Measurements from ENCODE around the gene FN3K.

The FN3K gene

GRCh38 chr17:82722341-82723013 is 12.9 kb upstream of the FN3K start:
- H3K4me3 ChIP-seq (ENCODE audit: low read length): no peak overlapping the region
- H3K36me3 ChIP-seq (ENCODE audit: insufficient read depth, low read length): peaks cover 49% of the 10 kb centered on the region
- H3K27ac ChIP-seq (ENCODE audit: low read depth, low read length): no peak overlapping the region
- no peaks in the 10 kb centered on the region for H3K4me1 ChIP-seq (ENCODE audit: insufficient read depth, low read length)
- H3K9ac ChIP-seq (ENCODE audit: low read depth, low read length): no peak overlapping the region
- H3K27me3 ChIP-seq (ENCODE audit: insufficient read depth, low read length): no peaks in the 10 kb centered on the region
- 93% methylated on average over 19 of the region's 19 CpGs for WGBS
- H3K9me3 ChIP-seq (ENCODE audit: insufficient read depth, low read depth, low read length): no peaks in the 10 kb centered on the region

- Histone ChIP-seq H3K4me3 (ENCODE audit: low read length) (no peak overlapping the region), H3K36me3 (ENCODE audit: insufficient read depth, low read length) (peaks cover 54% of the 10 kb centered on the region), H3K27ac (ENCODE audit: low read depth, low read length) (no peak overlapping the region), H3K9ac (ENCODE audit: low read depth, low read length) (no peak overlapping the region), H3K27me3 (ENCODE audit: insufficient read depth, low read length) (no peaks in the 10 kb centered on the region), H3K4me1 (ENCODE audit: insufficient read depth, low read length) (no peaks in the 10 kb centered on the region), H3K9me3 (ENCODE audit: insufficient read depth, low read depth, low read length) (no peaks in the 10 kb centered on the region)
- WGBS: 95% methylated on average over 26 of the region's 26 CpGs
Measured at GRCh38 chr17:82723169-82723807, 12.1 kb upstream of the FN3K start.

- no peak overlapping the region for H3K27ac ChIP-seq (ENCODE audit: low read depth, low read length)
- 95% methylated on average over 10 of the region's 10 CpGs for WGBS
- H3K9me3 ChIP-seq (ENCODE audit: insufficient read depth, low read depth, low read length): no peaks in the 10 kb centered on the region
- no peaks in the 10 kb centered on the region for H3K4me1 ChIP-seq (ENCODE audit: insufficient read depth, low read length)
- no peaks in the 10 kb centered on the region for H3K27me3 ChIP-seq (ENCODE audit: insufficient read depth, low read length)
- no peak overlapping the region for H3K4me3 ChIP-seq (ENCODE audit: low read length)
- peaks cover 33% of the 10 kb centered on the region for H3K36me3 ChIP-seq (ENCODE audit: insufficient read depth, low read length)
- no peak overlapping the region for H3K9ac ChIP-seq (ENCODE audit: low read depth, low read length)
Measured at GRCh38 chr17:82726427-82726826, 9.0 kb upstream of the FN3K start.

- H3K36me3 ChIP-seq (ENCODE audit: insufficient read depth, low read length): peaks cover 24% of the 10 kb centered on the region
Measured at GRCh38 chr17:82729479-82730260, 5.7 kb upstream of the FN3K start.

GRCh38 chr17:82732118-82732743 is 3.2 kb upstream of the FN3K start:
- Histone ChIP-seq H3K9me3 (ENCODE audit: insufficient read depth, low read depth, low read length) (peaks cover 7% of the 10 kb centered on the region; the same call in 1 of the 2 replicates), H3K4me1 (ENCODE audit: insufficient read depth, low read length) (no peaks in the 10 kb centered on the region), H3K27me3 (ENCODE audit: insufficient read depth, low read length) (no peaks in the 10 kb centered on the region), H3K27ac (ENCODE audit: low read depth, low read length) (no peak overlapping the region), H3K36me3 (ENCODE audit: insufficient read depth, low read length) (peaks cover 13% of the 10 kb centered on the region), H3K4me3 (ENCODE audit: low read length) (no peak overlapping the region), H3K9ac (ENCODE audit: low read depth, low read length) (no peak overlapping the region)
- WGBS: 95% methylated on average over 9 of the region's 13 CpGs

More at GRCh38 chr17:82729479-82730260, 5.7 kb upstream of the FN3K start:
- H3K9me3 ChIP-seq (ENCODE audit: insufficient read depth, low read depth, low read length): peaks cover 7% of the 10 kb centered on the region; the same call in 1 of the 2 replicates
- 88% methylated on average over 48 of the region's 48 CpGs for WGBS
- H3K27me3 ChIP-seq (ENCODE audit: insufficient read depth, low read length): no peaks in the 10 kb centered on the region
- no peak overlapping the region for H3K27ac ChIP-seq (ENCODE audit: low read depth, low read length)
- no peak overlapping the region for H3K9ac ChIP-seq (ENCODE audit: low read depth, low read length)
- H3K4me1 ChIP-seq (ENCODE audit: insufficient read depth, low read length): no peaks in the 10 kb centered on the region
- no peak overlapping the region for H3K4me3 ChIP-seq (ENCODE audit: low read length)

- Histone ChIP-seq H3K9me3 (ENCODE audit: insufficient read depth, low read depth, low read length) (peaks cover 26% of the 10 kb centered on the region), H3K4me3 (ENCODE audit: low read length) (0 out of 2 replicates have a peak overlapping the region, but pooled peaks have one; percentile 60), H3K9ac (ENCODE audit: low read depth, low read length) (no peak overlapping the region), H3K4me1 (ENCODE audit: insufficient read depth, low read length) (no peaks in the 10 kb centered on the region), H3K27me3 (ENCODE audit: insufficient read depth, low read length) (no peaks in the 10 kb centered on the region), H3K36me3 (ENCODE audit: insufficient read depth, low read length) (peaks cover 33% of the 10 kb centered on the region), H3K27ac (ENCODE audit: low read depth, low read length) (no peak overlapping the region)
- 91% methylated on average over 18 of the region's 18 CpGs for WGBS
Measured at GRCh38 chr17:82736511-82737185, 1.2 kb downstream of the FN3K start.

- Histone ChIP-seq H3K27me3 (ENCODE audit: insufficient read depth, low read length) (no peaks in the 10 kb centered on the region), H3K4me1 (ENCODE audit: insufficient read depth, low read length) (no peaks in the 10 kb centered on the region), H3K9ac (ENCODE audit: low read depth, low read length) (no peak overlapping the region), H3K4me3 (ENCODE audit: low read length) (no peak overlapping the region), H3K9me3 (ENCODE audit: insufficient read depth, low read depth, low read length) (peaks cover 25% of the 10 kb centered on the region), H3K27ac (ENCODE audit: low read depth, low read length) (no peak overlapping the region), H3K36me3 (ENCODE audit: insufficient read depth, low read length) (peaks cover 41% of the 10 kb centered on the region)
- 90% methylated on average over 26 of the region's 26 CpGs for WGBS
Measured at GRCh38 chr17:82737967-82738877, 2.8 kb downstream of the FN3K start.

GRCh38 chr17:82740906-82741759 is 5.7 kb downstream of the FN3K start:
- WGBS: 97% methylated on average over 9 of the region's 10 CpGs
- no peak overlapping the region for H3K4me3 ChIP-seq (ENCODE audit: low read length)
- H3K4me1 ChIP-seq (ENCODE audit: insufficient read depth, low read length): no peaks in the 10 kb centered on the region
- peaks cover 22% of the 10 kb centered on the region for H3K9me3 ChIP-seq (ENCODE audit: insufficient read depth, low read depth, low read length)
- H3K27ac ChIP-seq (ENCODE audit: low read depth, low read length): no peak overlapping the region
- H3K27me3 ChIP-seq (ENCODE audit: insufficient read depth, low read length): no peaks in the 10 kb centered on the region
- H3K9ac ChIP-seq (ENCODE audit: low read depth, low read length): no peak overlapping the region
- H3K36me3 ChIP-seq (ENCODE audit: insufficient read depth, low read length): peaks cover 39% of the 10 kb centered on the region

GRCh38 chr17:82743344-82744219 is 8.2 kb downstream of the FN3K start:
- Histone ChIP-seq H3K4me1 (ENCODE audit: insufficient read depth, low read length) (no peaks in the 10 kb centered on the region), H3K9ac (ENCODE audit: low read depth, low read length) (no peak overlapping the region), H3K27me3 (ENCODE audit: insufficient read depth, low read length) (no peaks in the 10 kb centered on the region), H3K27ac (ENCODE audit: low read depth, low read length) (no peak overlapping the region), H3K4me3 (ENCODE audit: low read length) (no peak overlapping the region), H3K36me3 (ENCODE audit: insufficient read depth, low read length) (peaks cover 34% of the 10 kb centered on the region), H3K9me3 (ENCODE audit: insufficient read depth, low read depth, low read length) (peaks cover 27% of the 10 kb centered on the region)
- WGBS: 94% methylated on average over 16 of the region's 16 CpGs

Measured in HUES64 (cell line).